Measurements from ENCODE around the gene APBA1.

The APBA1 gene

GRCh38 chr9:69621730-69622460 lies 50.3 kb downstream of the APBA1 start:
- TF ChIP-seq CTCF (conservative IDR thresholded peaks at IDR 0.05) (no peak), ZFX (IDR thresholded peaks at IDR 0.05) (no peak)
- H3K27ac ChIP-seq = no peak overlapping the region

DNA sequence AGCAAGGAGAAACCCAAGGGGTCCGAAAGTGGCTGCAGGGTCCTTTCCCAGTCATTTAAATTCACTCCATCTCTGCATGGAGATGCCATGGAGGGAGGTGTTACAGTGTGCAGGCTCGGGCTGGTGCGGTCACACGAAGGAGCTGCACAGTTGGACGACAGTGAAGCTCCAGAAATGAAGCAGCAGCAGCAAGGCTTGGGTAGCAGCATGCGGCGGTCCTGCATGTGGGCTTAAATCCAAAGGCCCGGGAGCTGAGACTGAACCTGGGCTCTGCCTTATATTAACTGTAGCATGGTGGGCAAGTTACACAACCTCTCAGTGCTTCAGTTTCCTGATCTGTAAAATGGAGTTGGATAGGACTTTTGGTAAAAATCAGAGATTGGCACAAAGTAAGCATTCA lies 51.4 kb downstream of the APBA1 start:
- no peak overlapping the region for H3K27ac ChIP-seq
- TF ChIP-seq CTCF (conservative IDR thresholded peaks at IDR 0.05) (no peak), ZFX (IDR thresholded peaks at IDR 0.05) (no peak)

DNA sequence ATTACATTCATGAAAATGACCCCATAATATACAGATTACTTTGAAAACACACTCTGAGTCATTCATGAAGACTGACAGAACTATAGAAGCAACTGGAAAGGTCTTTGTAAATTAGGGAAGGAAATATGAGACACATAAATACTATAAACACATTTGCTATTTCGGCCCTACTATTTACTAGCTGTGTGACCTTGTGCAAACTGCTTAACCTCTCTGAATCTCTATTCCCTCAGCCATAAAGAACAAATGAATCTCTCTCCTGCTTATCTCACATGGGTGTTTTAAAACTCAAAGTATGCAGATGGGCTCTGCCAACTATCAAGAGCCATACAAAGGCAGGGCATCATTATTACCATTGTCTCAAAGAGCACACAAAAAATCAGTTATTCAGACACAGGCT lies 52.9 kb downstream of the APBA1 start:
- TF ChIP-seq ZFX (IDR thresholded peaks at IDR 0.05) = no peak

DNA sequence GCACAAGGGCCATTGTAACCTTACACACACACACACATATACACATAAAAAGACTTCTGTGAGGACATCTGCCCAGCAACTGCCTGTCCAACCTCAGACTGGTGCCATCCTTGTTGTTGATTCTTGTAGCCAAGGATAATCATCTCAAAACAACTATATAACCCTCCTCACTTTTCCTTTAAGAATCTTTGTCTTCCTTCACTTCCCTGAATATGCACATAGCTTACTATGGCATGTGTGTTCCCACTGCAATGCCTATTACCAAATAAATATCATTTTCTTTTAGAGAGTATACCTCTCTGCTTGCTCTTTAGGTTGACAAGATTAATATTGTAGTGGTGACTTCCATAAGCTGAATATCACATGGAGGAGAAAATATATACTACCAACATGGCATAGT lies 55.2 kb downstream of the APBA1 start:
- no peak for TF ChIP-seq CTCF (conservative IDR thresholded peaks at IDR 0.05)
- TF ChIP-seq ZFX (IDR thresholded peaks at IDR 0.05) = no peak
- no peak overlapping the region for H3K27ac ChIP-seq

More for the DNA sequence above, 52.9 kb downstream of the APBA1 start:
- no peak overlapping the region for H3K27ac ChIP-seq

DNA sequence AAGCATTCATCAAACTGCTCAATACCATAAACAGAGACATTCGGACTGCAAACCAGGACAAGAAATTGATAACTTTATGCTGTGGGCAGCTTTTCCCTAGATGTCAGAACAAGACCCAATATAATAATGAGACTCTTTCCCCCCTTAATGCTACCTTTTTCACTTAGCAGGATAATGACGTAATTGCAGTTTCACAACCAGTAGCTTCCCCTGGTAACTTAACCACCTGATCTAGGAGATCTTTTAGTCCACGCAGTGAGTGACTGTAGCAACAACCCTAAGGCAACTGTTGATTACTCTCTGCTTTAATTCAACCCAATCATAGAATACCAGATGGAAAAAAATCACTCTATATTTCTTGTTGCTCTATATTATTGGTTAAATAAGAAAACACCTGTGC lies 56.3 kb downstream of the APBA1 start:
- TF ChIP-seq CTCF (conservative IDR thresholded peaks at IDR 0.05) (no peak), ZFX (IDR thresholded peaks at IDR 0.05) (no peak)

GRCh38 chr9:69611221-69611620 lies 61.0 kb downstream of the APBA1 start:
- H3K27ac ChIP-seq = no peak overlapping the region
- TF ChIP-seq CTCF (conservative IDR thresholded peaks at IDR 0.05) (no peak), ZFX (IDR thresholded peaks at IDR 0.05) (no peak)

More for the DNA sequence above, 56.3 kb downstream of the APBA1 start:
- no peak overlapping the region for H3K27ac ChIP-seq

DNA sequence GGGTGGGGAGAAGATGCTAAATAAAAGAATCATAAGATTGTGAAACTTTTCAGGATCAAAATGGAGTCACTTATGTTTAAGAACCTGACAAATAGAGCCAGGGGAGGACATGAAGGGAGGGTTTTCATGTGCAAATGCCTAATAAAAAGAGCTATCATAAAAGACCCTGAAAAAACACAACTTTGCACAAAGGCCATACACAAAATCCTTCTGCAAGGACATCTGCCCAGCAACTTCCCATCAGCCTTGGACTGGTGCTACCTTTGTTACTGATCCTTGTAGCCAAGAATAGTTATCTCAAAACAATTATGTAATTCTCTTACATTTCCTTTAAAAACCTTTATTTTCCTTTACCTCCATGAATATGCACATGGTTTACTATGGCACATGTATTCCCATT lies 63.0 kb downstream of the APBA1 start:
- no peak overlapping the region for H3K27ac ChIP-seq
- no peak for TF ChIP-seq CTCF (conservative IDR thresholded peaks at IDR 0.05)
- TF ChIP-seq ZFX (IDR thresholded peaks at IDR 0.05) = no peak

- no peak for TF ChIP-seq CTCF (conservative IDR thresholded peaks at IDR 0.05)
- no peak for TF ChIP-seq ZFX (IDR thresholded peaks at IDR 0.05)
- no peak overlapping the region for H3K27ac ChIP-seq
Measured at GRCh38 chr9:69606089-69606488, 66.1 kb downstream of the APBA1 start.

Measured in C4-2B (cell line).